NCI-H2196 treated with DMSO at 0.1 percent for 48 hours (cell line): ENCODE data around the gene CLN6.
"Not testable (repeated sequence)": the region's sequence is repeated elsewhere in the genome, so short reads cannot be mapped to it uniquely, and the experiment has no call there.

ENCODE experiments used
- DNase-seq: peaks from one replicate; lab custom pipeline; 2025; ENCODE audit not compliant: unreplicated experiment; lab: John Stamatoyannopoulos, UW

CLN6 gene

DNA sequence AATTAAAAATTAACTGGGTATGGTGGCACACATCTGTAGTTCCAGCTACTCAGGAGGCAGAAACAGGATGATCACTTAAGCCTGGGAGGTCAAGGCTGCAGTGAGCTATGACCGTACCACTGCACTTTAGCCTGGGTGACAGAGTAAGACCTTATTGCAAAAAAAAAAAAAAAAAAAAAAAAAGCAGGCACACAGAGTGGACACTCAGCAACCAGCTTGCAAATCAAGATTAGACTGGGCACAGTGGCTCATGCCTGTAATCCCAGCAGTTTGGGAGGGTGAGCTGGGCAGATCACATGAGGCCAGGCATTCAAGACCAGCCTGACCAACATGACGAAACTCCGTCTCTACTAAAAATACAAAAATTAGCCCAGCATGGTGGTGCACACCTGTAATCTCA is 5.4 kb downstream of the CLN6 start:
- DNase-seq, result no peak

DNA sequence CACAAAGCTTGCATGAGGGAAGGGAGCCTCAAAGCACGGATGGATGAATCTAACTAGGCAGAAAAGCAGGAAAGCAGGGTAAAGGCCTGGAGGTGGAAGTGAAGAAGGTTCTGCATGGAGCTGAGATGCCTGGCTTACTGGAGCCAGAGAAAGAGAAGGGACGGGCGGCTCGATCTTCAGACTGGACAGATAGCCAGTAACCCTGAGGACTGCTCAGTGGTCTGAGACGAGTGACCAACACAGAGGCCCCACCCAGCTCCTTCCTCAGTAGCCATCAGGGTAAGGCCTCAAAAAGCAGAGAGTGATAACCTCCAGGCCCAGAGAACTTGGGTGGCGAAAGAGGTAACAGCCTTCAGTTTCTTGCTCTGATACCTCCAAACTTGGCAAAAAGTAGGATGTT is 6.4 kb downstream of the CLN6 start:
- DNase-seq, result no peak

DNA sequence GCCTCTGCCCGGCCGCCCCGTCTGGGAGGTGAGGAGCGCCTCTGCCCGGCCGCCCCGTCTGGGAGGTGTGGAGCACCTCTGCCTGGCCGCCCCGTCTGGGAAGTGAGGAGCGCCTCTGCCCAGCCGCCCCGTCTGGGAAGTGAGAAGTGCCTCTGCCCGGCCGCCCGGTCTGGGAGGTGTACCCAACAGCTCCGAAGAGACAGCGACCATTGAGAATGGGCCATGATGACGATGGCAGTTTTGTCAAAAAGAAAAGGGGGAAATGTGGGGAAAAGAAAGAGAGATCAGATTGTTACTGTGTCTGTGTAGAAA is 7.1 kb downstream of the CLN6 start:
- not testable (repeated sequence) for DNase-seq

- not testable (repeated sequence) for DNase-seq
These were observed 7.7 kb downstream of the CLN6 start for GRCh38 chr15:68221530-68222431.

- no peak for DNase-seq
These were observed 8.6 kb downstream of the CLN6 start for GRCh38 chr15:68220967-68221366.

DNA sequence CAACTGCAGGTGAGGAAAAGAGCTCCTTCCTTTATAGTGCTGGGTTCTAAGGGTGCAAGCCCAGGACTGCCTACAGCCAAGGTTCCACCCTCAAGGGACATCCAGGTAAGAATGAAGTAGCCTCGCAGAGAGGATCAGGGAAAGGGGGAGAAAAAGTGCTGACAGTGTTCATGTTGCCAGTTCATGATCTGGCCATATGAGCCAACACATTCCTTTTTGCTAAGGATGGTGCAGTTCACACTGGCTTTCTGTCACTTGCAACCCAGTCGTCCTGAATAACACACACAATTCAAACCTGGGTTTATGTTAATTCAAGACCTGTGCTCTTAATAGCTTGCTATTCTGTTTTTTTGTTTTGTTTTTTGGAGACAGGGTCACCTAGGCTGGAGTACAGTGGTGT is 9.0 kb downstream of the CLN6 start:
- no peak for DNase-seq

DNA sequence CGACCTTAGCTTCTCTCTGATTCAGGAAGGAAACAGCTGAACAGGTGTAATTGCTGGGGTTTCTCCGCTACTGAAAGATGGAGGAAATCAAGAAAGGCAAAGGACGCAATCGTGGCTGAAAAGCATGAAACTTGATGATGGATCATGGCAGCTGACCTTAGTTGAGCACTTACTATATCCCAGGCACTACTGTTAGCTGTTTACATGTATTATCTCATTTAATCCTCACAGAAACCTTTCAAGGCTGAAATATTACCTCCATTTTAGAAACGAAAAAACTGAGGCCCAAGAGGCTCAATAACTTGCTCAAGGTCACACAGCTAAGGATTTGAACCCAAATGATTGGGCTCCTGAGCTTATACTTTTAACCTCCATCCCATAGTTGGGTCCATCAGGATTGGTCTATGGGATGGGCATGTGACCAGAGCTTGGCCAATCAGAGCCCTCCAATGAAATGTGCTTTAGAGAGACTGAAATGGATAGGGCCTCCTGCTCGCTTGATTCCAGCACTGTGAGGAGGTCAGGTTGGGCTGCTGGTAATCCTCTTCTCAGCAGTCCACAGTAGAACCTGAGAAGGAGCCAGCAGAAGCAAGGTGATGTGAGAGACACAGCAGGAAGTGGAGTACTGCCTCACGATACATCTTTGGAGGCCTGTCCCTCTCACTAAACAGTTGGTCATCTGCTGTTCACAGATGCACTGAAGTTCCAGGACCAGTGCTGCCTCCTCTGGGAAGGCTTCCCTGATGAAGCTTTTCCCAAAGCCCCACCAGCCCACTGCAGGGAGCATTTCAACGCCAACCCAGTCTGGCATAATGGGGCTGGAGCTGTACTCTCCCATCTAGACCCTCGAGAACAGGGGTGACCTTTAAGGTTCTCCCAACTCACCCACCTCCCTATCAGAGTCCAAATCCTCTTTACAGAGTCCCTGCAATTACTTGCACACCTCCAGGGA is 10.4 kb downstream of the CLN6 start:
- no peak for DNase-seq

- no peak for DNase-seq
These were observed 11.2 kb downstream of the CLN6 start for GRCh38 chr15:68218331-68218730.

- DNase-seq, result no peak
These were observed 12.2 kb downstream of the CLN6 start for GRCh38 chr15:68217341-68217740.

- no peak for DNase-seq
These were observed 14.7 kb downstream of the CLN6 start for GRCh38 chr15:68214838-68215254.

DNA sequence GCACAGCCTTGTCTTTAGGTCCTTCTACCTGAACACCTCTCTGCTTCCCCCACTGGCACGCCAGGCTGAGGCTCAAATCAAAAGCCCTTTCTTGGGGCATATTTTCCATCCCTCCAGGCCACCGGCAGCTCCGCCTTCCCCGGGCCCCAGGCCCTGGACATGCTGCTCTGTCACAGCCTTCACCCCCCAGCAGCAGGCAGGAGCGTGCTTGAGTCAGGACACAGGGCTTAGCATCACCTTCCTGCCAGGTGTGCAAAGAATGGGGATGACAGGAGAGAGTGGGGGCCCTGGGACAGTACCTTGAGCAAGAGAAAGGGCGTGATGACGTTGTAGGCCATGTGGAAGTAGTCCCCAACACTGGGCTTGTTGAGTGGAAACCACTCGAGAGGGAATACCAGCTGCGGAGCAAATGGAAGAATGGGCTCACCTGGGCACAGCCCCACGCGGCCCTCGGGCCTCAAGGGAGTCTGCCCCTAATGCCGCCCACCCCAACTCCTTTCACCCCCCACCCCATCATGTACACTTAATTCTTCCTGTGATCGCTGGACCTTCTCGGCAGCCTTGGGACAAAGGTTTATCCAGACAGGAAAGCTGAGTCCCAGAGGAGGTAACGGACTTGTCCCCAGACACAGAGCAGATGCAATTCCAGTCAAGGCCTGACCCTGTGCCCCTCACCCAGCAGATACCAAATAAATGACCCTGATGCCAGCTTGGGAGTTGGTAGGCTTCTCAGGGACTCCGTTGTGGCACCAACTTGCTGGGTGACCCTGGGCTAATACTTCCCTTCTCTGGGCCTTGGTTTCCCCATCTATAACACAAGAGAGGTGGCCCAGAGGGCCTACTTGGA is 15.3 kb downstream of the CLN6 start:
- DNase-seq, result no peak

DNA sequence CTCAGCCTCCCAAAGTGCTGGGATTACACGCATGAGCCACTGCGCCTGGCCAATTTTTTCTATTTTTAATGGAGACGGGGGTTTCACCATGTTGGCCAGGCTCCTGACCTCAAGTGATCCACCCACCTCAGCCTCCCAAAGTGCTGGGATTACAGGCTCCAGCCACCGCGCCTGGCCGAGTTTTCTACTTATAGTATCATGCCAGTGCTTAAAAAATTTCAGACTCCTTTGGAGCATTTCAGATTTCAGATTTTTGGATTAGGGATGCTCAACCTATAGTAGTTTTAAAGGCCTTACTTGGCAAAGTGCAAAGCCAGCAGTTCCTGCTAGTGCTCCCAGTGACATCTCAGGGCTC is 16.1 kb downstream of the CLN6 start:
- not testable (repeated sequence) for DNase-seq

DNA sequence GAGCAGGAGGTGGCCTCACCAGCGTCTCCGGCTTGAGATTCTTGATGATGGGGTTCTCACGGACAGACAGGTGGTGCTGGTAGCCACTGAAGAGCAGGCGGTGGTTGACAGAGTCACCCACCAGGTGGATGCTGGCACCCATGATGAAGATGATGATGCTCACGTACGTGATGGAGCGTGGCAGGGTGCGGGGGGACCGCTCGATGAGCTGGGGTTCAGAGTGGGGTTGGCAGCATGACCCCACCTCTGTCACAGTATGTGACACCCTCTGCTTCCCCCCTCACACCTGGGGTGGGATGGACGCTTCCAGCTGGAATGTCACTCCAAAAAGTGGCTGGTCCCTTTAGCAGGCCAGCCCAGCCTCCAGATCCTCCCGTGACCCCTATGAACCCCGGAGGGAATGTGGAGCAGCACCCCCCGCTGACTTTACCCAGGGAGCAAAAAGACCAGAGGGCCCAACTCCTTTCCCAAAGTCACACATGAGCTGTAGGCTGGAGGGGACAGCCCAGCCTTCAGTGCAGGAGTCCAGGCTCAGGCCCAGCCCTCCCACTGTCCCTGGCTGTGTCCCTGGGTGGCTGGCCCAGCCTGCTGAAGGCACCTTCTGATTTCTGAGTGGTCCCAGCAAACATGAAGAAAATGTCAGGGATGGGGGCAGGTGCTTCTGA is 17.7 kb downstream of the CLN6 start:
- DNase-seq, result no peak

DNA sequence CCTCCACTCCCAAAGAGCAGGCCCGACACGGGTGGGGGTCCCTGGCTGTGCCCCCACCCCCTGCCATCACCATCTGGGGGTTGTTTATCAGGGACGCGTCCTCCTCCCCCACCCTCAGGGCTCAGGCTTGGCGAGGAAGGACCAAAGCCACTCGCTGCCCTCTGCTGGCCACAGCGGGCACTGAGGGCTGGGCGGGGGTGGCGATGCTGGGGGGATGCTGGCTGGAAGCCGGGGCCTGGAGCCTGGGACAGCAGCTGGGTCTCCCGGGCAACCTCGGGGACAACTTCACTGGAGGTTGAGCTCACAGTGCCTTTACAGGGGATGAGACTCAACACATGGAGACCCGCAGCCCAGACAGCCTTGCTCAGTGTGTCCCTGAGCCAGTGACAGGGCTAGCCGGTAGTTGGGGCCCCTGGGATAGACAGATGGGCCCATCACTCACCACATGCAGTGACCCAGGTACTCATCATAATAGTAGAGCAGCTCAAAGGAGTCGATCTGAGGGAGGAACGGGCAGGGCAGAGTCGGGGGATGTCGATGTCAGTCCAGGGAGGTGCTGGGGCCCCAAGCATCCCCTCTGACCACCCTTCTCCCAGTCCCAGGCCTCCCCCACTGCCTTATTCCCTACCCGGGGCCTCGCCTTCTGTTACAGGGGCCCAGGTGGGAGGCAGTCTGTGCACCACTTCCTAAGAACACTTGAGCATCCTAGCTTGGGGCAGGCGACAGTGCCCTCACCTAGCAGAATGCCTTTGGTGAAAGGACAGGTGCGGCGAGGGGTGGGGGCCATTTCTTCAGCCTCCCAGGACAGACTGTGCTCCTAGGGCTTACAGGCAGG is 18.5 kb downstream of the CLN6 start:
- DNase-seq, result no peak

- DNase-seq, result no peak
These were observed 19.1 kb downstream of the CLN6 start for GRCh38 chr15:68210409-68210756.

DNA sequence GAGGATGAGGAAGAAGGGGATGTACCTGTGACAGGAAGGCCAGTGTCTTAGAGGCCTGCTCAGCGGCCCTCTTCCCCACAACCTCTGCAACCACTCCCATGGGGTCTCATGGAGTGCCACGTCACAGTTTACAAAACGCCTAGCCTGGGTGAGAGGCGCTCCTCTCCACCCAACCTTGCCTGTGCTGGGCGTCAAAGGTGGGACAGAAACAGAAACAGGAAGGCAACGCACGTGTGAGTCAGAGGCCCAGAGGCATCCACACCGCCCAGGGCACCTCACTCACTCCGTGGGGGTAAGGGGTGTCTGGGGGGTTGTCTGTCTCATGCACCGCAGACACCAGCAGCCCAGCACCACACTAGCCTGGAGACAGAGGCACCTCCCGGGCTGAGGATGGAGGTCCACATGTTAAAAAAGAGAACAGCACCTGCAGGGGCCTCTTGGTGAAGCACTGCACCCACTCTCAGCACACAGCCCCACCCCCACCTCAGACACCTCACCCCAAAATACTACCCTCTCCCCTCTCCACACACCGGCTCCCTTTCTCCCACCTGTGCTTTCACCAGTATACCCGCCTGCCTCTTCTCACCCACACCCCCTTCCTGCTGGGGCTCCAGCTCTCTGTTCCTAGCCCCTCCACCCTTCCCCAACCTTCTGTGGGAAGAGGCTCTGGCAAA is 19.7 kb downstream of the CLN6 start:
- DNase-seq, result no peak

- no peak for DNase-seq
These were observed 20.3 kb downstream of the CLN6 start for GRCh38 chr15:68209272-68209671.

GRCh38 chr15:68208636-68209240 is 20.8 kb downstream of the CLN6 start:
- no peak for DNase-seq

DNA sequence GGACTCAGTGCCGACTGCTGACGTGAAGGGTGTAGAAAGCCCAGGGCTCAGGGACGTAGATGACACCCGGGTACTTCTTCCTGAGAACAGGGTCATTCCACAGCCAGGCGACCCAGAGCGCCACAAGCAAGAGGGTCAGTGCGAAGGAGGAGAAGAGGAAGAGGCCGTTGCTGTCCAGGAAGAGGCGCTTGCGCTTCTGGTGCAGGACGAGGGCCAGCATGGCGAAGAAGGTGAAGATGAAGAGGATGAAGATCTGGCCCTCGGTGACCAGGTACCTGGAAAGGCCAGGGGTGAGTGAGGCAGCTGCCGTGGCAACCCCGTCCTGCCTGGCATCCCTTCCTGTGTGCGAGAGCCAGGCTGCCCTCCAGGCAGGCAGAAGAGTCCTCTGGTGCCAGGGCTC is 21.4 kb downstream of the CLN6 start:
- no peak for DNase-seq
